Esophagus squamous epithelium (tissue), 4 donors: ENCODE measurements around the gene TSPO.

Source experiments
- POLR2A ChIP-seq, 4 donors: fragments of 450-650 bp; IDR thresholded peaks; one replicate each; pipeline ENCODE4 v1.6.1; 2017; ENCODE audit warnings: antibody characterized with exemption in 4 of 4, mild to moderate bottlenecking in 4 of 4, moderate library complexity in 3 of 4
- TF ChIP-seq, protein P1 (sequence below), 6 experiments: fragments of 450-650 bp in 4 of 6; fragments of 200-600 bp in 2 of 6; sonication (generic) in 2 of 6; IDR thresholded peaks; one replicate each; pipeline ENCODE4 v1.5.1; 2016 to 2019; ENCODE audit warnings: antibody characterized with exemption in 6 of 6, mild to moderate bottlenecking in 4 of 6, moderate library complexity in 4 of 6

- TF ChIP-seq, protein P1, sequence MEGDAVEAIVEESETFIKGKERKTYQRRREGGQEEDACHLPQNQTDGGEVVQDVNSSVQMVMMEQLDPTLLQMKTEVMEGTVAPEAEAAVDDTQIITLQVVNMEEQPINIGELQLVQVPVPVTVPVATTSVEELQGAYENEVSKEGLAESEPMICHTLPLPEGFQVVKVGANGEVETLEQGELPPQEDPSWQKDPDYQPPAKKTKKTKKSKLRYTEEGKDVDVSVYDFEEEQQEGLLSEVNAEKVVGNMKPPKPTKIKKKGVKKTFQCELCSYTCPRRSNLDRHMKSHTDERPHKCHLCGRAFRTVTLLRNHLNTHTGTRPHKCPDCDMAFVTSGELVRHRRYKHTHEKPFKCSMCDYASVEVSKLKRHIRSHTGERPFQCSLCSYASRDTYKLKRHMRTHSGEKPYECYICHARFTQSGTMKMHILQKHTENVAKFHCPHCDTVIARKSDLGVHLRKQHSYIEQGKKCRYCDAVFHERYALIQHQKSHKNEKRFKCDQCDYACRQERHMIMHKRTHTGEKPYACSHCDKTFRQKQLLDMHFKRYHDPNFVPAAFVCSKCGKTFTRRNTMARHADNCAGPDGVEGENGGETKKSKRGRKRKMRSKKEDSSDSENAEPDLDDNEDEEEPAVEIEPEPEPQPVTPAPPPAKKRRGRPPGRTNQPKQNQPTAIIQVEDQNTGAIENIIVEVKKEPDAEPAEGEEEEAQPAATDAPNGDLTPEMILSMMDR (IDR thresholded peaks at IDR 0.05): no peak
- no peak for TF ChIP-seq POLR2A (IDR thresholded peaks at IDR 0.05)
Observed at GRCh38 chr22:43171607-43172006, 20.2 kb downstream of the TSPO start.
